Activated T-cell treated with anti-CD3 and anti-CD28 coated beads, Interleukin-2, amount 50 U/mL, for 48 hours (primary cell): ENCODE data around the gene EXOC4.

ENCODE experiments used
- DNase-seq, 2 experiments: peaks; one replicate each; pipeline ENCODE4 v3.0.0-alpha.2; 2020

The EXOC4 gene

GRCh38 chr7:133682364-133683181 lies 429.7 kb downstream of the EXOC4 start:
- no peak for DNase-seq

GRCh38 chr7:133683182-133683454 lies 430.2 kb downstream of the EXOC4 start:
- DNase-seq, result no peak

- no peak for DNase-seq
Measured at GRCh38 chr7:133688483-133689239, 435.8 kb downstream of the EXOC4 start.

- DNase-seq, result no peak
Measured at GRCh38 chr7:133690740-133691139, 437.9 kb downstream of the EXOC4 start.

GRCh38 chr7:133691727-133692610 lies 439.1 kb downstream of the EXOC4 start:
- DNase-seq, result no peak

- DNase-seq, result no peak
Measured at GRCh38 chr7:133693281-133693680, 440.4 kb downstream of the EXOC4 start.

GRCh38 chr7:133696056-133696455 lies 443.2 kb downstream of the EXOC4 start:
- no peak for DNase-seq

GRCh38 chr7:133697585-133697984 lies 444.7 kb downstream of the EXOC4 start:
- DNase-seq, result no peak

- DNase-seq, result no peak
Measured at GRCh38 chr7:133698127-133698526, 445.2 kb downstream of the EXOC4 start.

GRCh38 chr7:133699386-133699785 lies 446.5 kb downstream of the EXOC4 start:
- no peak for DNase-seq

GRCh38 chr7:133702078-133702477 lies 449.2 kb downstream of the EXOC4 start:
- no peak for DNase-seq

- DNase-seq, result no peak
Measured at GRCh38 chr7:133702960-133703359, 450.1 kb downstream of the EXOC4 start.

- no peak for DNase-seq
Measured at GRCh38 chr7:133703547-133703946, 450.7 kb downstream of the EXOC4 start.

- no peak for DNase-seq
Measured at GRCh38 chr7:133704453-133704852, 451.6 kb downstream of the EXOC4 start.

- DNase-seq, result no peak
Measured at GRCh38 chr7:133705596-133705995, 452.7 kb downstream of the EXOC4 start.

- DNase-seq, result no peak
Measured at GRCh38 chr7:133706016-133706415, 453.1 kb downstream of the EXOC4 start.

GRCh38 chr7:133709036-133709880 lies 456.4 kb downstream of the EXOC4 start:
- no peak for DNase-seq

- no peak for DNase-seq
Measured at GRCh38 chr7:133712544-133712943, 459.7 kb downstream of the EXOC4 start.

- DNase-seq, result no peak
Measured at GRCh38 chr7:133714654-133715053, 461.8 kb downstream of the EXOC4 start.

GRCh38 chr7:133718131-133718530 lies 465.3 kb downstream of the EXOC4 start:
- DNase-seq, result no peak

GRCh38 chr7:133723044-133723443 lies 470.2 kb downstream of the EXOC4 start:
- no peak for DNase-seq

GRCh38 chr7:133724148-133724547 lies 471.3 kb downstream of the EXOC4 start:
- DNase-seq, result no peak

- no peak for DNase-seq
Measured at GRCh38 chr7:133724694-133725093, 471.8 kb downstream of the EXOC4 start.
